Measurements from ENCODE around the gene THOC5. TPM values are rescaled to one million over a fixed set of nuclear protein-coding genes. Genes with fewer than 3 reads are reported as not detected.

THOC5 gene
- total and polyA plus RNA-seq, 2 of the 4 experiments (the other 2 are of a cell fraction): 68.4 to 73.7 TPM

DNA sequence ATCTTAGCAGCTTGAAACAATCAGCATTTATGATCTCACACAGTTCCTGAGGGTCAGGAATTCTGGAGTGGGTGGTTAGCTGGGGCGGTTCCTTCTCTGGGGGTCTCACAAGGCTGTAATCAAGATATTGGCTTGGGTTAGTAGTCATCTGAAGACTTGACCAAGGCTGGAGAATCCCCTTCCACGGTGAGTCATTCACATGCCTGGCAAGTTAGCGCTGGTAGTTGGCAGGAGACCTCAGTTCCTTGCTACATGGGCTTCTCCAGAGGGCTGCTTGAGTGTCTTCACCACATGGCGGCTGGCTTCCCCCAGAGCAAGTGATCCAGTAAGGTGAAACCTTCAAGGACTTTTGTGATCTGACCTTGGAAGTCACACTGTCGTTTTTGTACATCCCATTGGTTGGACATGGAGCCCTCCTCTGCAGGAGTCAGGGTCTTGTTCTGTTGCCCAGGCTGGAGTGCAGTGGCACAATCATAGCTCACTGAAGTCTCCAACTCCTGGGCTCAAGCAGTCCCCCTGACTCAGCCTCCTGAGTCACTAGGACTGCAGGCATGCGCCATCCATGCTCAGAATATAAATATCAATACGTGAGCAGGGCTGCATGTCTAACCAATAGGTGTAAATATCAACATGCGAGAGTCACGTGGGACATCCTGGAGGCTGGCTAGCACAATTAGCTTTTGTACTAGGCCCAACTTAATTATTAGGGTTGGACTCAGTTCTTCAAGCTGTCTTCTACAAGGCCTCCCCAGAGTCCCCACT is 34.6 kb upstream of the THOC5 start:
- H2AK5ac ChIP-seq (ENCODE audit: low read depth, low read length): no peak overlapping the region; the same call in 1 of the 2 replicates
- H3K4me3 ChIP-seq (ENCODE audit: insufficient read depth, low read depth, low read length): no peak overlapping the region
- no peaks in the 10 kb centered on the region for H3K36me3 ChIP-seq (ENCODE audit: control insufficient read depth, insufficient read depth, low read length)
- H2BK120ac ChIP-seq (ENCODE audit: low read depth, low read length): peak overlapping the region; percentile 18; the same call in 1 of the 2 replicates
- H3K27me3 ChIP-seq (ENCODE audit: control insufficient read depth, insufficient read depth, low read length): no peaks in the 10 kb centered on the region
- H3K9ac ChIP-seq (ENCODE audit: low read depth, low read length): no peak overlapping the region
- peak overlapping the region; percentile 13; the same call in 1 of the 2 replicates for H3K14ac ChIP-seq (replicated peaks; ENCODE audit: low read depth, low read length)
- H3K4me2 ChIP-seq (ENCODE audit: low read depth, low read length): no peak overlapping the region
- H3K79me1 ChIP-seq (ENCODE audit: low read depth in 1 of 2, low read length in 2 of 2): no peaks in the 10 kb centered on the region; a peak in 1 of 4 replicates
- H2AK9ac ChIP-seq (replicated peaks; ENCODE audit: low read depth, low read length, poor library complexity): peak overlapping the region; percentile 60
- BruUV-seq (replicated peaks): no TSS peak
- no peak overlapping the region for H3K56ac ChIP-seq (ENCODE audit: extremely low read depth, insufficient read depth, low read length)
- WGBS, 2 experiments (ENCODE audit: extremely low coverage in 2 of 2, insufficient read length in 1 of 2): 40% methylated on average over 3 of the region's 9 CpGs; no CpG with 5 or more reads in 1 of the 2 experiments
- ChIA-PET POLR2A (ENCODE audit: unreplicated experiment) (no interaction called here), CTCF (no interaction called here)
- H3K4ac ChIP-seq (ENCODE audit: low read depth, low read length): peak overlapping the region; percentile 18; the same call in 1 of the 2 replicates
- H3K23ac ChIP-seq (ENCODE audit: low read depth, low read length): 0 out of 2 replicates have a peak overlapping the region, but pooled peaks have one; percentile 23
- H3K27ac ChIP-seq (ENCODE audit: insufficient read depth, low read length): no peak overlapping the region; the same call in 1 of the 2 replicates
- peak overlapping the region; percentile 73 for H2AFZ ChIP-seq (replicated peaks; ENCODE audit: low read length, poor library complexity)
- H3K18ac ChIP-seq (ENCODE audit: low read depth, low read length): no peak overlapping the region
- ATAC-seq (ENCODE audit: low read depth): peak; percentile 84
- H3K4me1 ChIP-seq (ENCODE audit: control insufficient read depth, insufficient read depth, low read length): peaks cover 3% of the 10 kb centered on the region; the same call in 1 of the 2 replicates
- H3K9me3 ChIP-seq (ENCODE audit: control insufficient read depth, insufficient read depth, low read length): no peaks in the 10 kb centered on the region
- no peak overlapping the region for H2BK15ac ChIP-seq (ENCODE audit: low read depth, low read length)
- peak; percentile 92 for DNase-seq
- in situ Hi-C loops (cut with MboI; ENCODE audit: low sequenced_read_pairs) (no loop called here), dilution Hi-C loops (cut with HindIII; ENCODE audit: low sequenced_read_pairs, unreplicated experiment) (no loop called here), intact Hi-C loops (cut with micrococcal nuclease) (no loop called here)
- peak overlapping the region in 1 of 2 experiments; percentile 53; a peak in 2 of 4 replicates for H4K8ac ChIP-seq (ENCODE audit: low read depth in 2 of 2, low read length in 2 of 2)
- H4K5ac ChIP-seq (ENCODE audit: low read depth, low read length): no peak overlapping the region
- no peaks in the 10 kb centered on the region for H4K20me1 ChIP-seq (ENCODE audit: insufficient read depth, low read length)
- H3K9me1 ChIP-seq (ENCODE audit: insufficient read depth, low read length): peaks cover 13% of the 10 kb centered on the region
- H2BK5ac ChIP-seq (ENCODE audit: low read depth, low read length, poor library complexity, severe bottlenecking): peak overlapping the region; percentile 52
- peak overlapping the region; percentile 43; the same call in 1 of the 2 replicates for H2BK20ac ChIP-seq (ENCODE audit: low read depth, low read length)
- H4K91ac ChIP-seq (ENCODE audit: insufficient read depth, low read depth, low read length): no peak overlapping the region
- TF ChIP-seq RCOR1 (IDR thresholded peaks at IDR 0.05; ENCODE audit: insufficient replicate concordance, low read length) (no peak), USF2 (IDR thresholded peaks at IDR 0.05; ENCODE audit: low read depth, low read length) (peak; percentile 84), BHLHE40 (IDR thresholded peaks at IDR 0.05; ENCODE audit: low read depth, low read length) (peak; percentile 53; the same call in 1 of the 2 replicates), MAZ (IDR thresholded peaks at IDR 0.05; ENCODE audit: borderline replicate concordance, low read depth, low read length) (no peak), SMC3 (IDR thresholded peaks at IDR 0.05; ENCODE audit: low read depth, low read length) (no peak), MXI1 (IDR thresholded peaks at IDR 0.05; ENCODE audit: borderline replicate concordance, low read depth, low read length) (no peak), CHD1 (IDR thresholded peaks at IDR 0.05; ENCODE audit: low read depth, low read length) (no peak), RAD21 (IDR thresholded peaks at IDR 0.05; ENCODE audit: low read length) (no peak), CEBPB (IDR thresholded peaks at IDR 0.05; ENCODE audit: low read depth, low read length) (peak; percentile 53; the same call in 1 of the 2 replicates), ELK1 (IDR thresholded peaks at IDR 0.05; ENCODE audit: borderline replicate concordance, low read depth, low read length) (no peak), POLR2A (IDR thresholded peaks at IDR 0.05; ENCODE audit: low read depth, low read length) (no peak), FOS (IDR thresholded peaks at IDR 0.05; ENCODE audit: low read depth, low read length) (peak; percentile 52), MAFK (IDR thresholded peaks at IDR 0.05; ENCODE audit: low read depth, low read length) (no peak)
- TF ChIP-seq, protein P1, sequence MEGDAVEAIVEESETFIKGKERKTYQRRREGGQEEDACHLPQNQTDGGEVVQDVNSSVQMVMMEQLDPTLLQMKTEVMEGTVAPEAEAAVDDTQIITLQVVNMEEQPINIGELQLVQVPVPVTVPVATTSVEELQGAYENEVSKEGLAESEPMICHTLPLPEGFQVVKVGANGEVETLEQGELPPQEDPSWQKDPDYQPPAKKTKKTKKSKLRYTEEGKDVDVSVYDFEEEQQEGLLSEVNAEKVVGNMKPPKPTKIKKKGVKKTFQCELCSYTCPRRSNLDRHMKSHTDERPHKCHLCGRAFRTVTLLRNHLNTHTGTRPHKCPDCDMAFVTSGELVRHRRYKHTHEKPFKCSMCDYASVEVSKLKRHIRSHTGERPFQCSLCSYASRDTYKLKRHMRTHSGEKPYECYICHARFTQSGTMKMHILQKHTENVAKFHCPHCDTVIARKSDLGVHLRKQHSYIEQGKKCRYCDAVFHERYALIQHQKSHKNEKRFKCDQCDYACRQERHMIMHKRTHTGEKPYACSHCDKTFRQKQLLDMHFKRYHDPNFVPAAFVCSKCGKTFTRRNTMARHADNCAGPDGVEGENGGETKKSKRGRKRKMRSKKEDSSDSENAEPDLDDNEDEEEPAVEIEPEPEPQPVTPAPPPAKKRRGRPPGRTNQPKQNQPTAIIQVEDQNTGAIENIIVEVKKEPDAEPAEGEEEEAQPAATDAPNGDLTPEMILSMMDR (conservative IDR thresholded peaks at IDR 0.05; ENCODE audit: low read depth, low read length): no peak
